ENCODE data around the gene CHN2.

The CHN2 gene

GRCh38 chr7:29346231-29346978 is 151.8 kb downstream of the CHN2 start:
- no peaks in the 10 kb centered on the region for H3K27me3 ChIP-seq (ENCODE audit: insufficient read depth, low read depth, severe bottlenecking)
- no peak overlapping the region for H3K4me3 ChIP-seq (ENCODE audit: low read depth, low read length)
- no peaks in the 10 kb centered on the region for H3K36me3 ChIP-seq
- H3K9me3 ChIP-seq (ENCODE audit: severe bottlenecking), result no peaks in the 10 kb centered on the region
- H3K27ac ChIP-seq, result no peak overlapping the region
- DNase-seq, result no peak
- TF ChIP-seq CTCF (IDR thresholded peaks at IDR 0.05; ENCODE audit: low read depth, low read length), result no peak

- no peak for TF ChIP-seq CTCF (IDR thresholded peaks at IDR 0.05; ENCODE audit: low read depth, low read length)
- Histone ChIP-seq H3K4me3 (ENCODE audit: low read depth, low read length) (no peak overlapping the region), H3K27me3 (ENCODE audit: insufficient read depth, low read depth, severe bottlenecking) (no peaks in the 10 kb centered on the region), H3K27ac (no peak overlapping the region), H3K9me3 (ENCODE audit: severe bottlenecking) (no peaks in the 10 kb centered on the region), H3K36me3 (no peaks in the 10 kb centered on the region)
- no peak for DNase-seq
Observed at GRCh38 chr7:29349362-29349761, 154.8 kb downstream of the CHN2 start.

- no peaks in the 10 kb centered on the region for H3K27me3 ChIP-seq (ENCODE audit: insufficient read depth, low read depth, severe bottlenecking)
- no peak overlapping the region for H3K4me3 ChIP-seq (ENCODE audit: low read depth, low read length)
- DNase-seq, result no peak
- no peaks in the 10 kb centered on the region for H3K9me3 ChIP-seq (ENCODE audit: severe bottlenecking)
- no peak for TF ChIP-seq CTCF (IDR thresholded peaks at IDR 0.05; ENCODE audit: low read depth, low read length)
- no peak overlapping the region for H3K27ac ChIP-seq
- no peaks in the 10 kb centered on the region for H3K36me3 ChIP-seq
Observed at GRCh38 chr7:29350351-29350750, 155.8 kb downstream of the CHN2 start.

- no peak for TF ChIP-seq CTCF (IDR thresholded peaks at IDR 0.05; ENCODE audit: low read depth, low read length)
- Histone ChIP-seq H3K4me3 (ENCODE audit: low read depth, low read length) (no peak overlapping the region), H3K27me3 (ENCODE audit: insufficient read depth, low read depth, severe bottlenecking) (no peaks in the 10 kb centered on the region), H3K9me3 (ENCODE audit: severe bottlenecking) (no peaks in the 10 kb centered on the region), H3K27ac (no peak overlapping the region), H3K36me3 (no peaks in the 10 kb centered on the region)
- no peak for DNase-seq
Observed at GRCh38 chr7:29352041-29352440, 157.5 kb downstream of the CHN2 start.

GRCh38 chr7:29353810-29354209 is 159.2 kb downstream of the CHN2 start:
- Histone ChIP-seq H3K4me3 (ENCODE audit: low read depth, low read length) (no peak overlapping the region), H3K36me3 (no peaks in the 10 kb centered on the region), H3K27me3 (ENCODE audit: insufficient read depth, low read depth, severe bottlenecking) (no peaks in the 10 kb centered on the region), H3K9me3 (ENCODE audit: severe bottlenecking) (no peaks in the 10 kb centered on the region), H3K27ac (no peak overlapping the region)
- TF ChIP-seq CTCF (IDR thresholded peaks at IDR 0.05; ENCODE audit: low read depth, low read length), result no peak
- DNase-seq, result no peak

GRCh38 chr7:29354340-29354739 is 159.8 kb downstream of the CHN2 start:
- no peak overlapping the region for H3K27ac ChIP-seq
- H3K9me3 ChIP-seq (ENCODE audit: severe bottlenecking), result no peaks in the 10 kb centered on the region
- no peaks in the 10 kb centered on the region for H3K36me3 ChIP-seq
- no peak for DNase-seq
- H3K27me3 ChIP-seq (ENCODE audit: insufficient read depth, low read depth, severe bottlenecking), result no peaks in the 10 kb centered on the region
- TF ChIP-seq CTCF (IDR thresholded peaks at IDR 0.05; ENCODE audit: low read depth, low read length), result no peak
- H3K4me3 ChIP-seq (ENCODE audit: low read depth, low read length), result no peak overlapping the region

Measured in WERI-Rb-1 (cell line).